ACC112 (cell line): ENCODE results near the gene TLR6.

ENCODE experiments used
- H2AFZ ChIP-seq: fragments of 200-600 bp; sonication (generic); one replicate; pipeline ENCODE4 v1.6.0; 2017; ENCODE audit warnings: antibody characterized with exemption, low read length; ENCODE audit not compliant: unreplicated experiment
- H3K27ac ChIP-seq: fragments of 200-600 bp; sonication (generic); 2 replicates; pipeline ENCODE4 v1.5.1; 2014; ENCODE audit warnings: low read depth, mild to moderate bottlenecking, antibody characterized with exemption, low read length, moderate library complexity
- H3K27me3 ChIP-seq: fragments of 200-600 bp; sonication (generic); 2 replicates; pipeline ENCODE4 v1.6.1; 2014; ENCODE audit warnings: mild to moderate bottlenecking, antibody characterized with exemption, low read length, moderate library complexity, mixed read lengths; ENCODE audit not compliant: insufficient read depth
- H3K36me3 ChIP-seq: fragments of 200-600 bp; sonication (generic); 2 replicates; pipeline ENCODE4 v1.6.1; 2016; ENCODE audit warnings: mild to moderate bottlenecking, antibody characterized with exemption, low read length, moderate library complexity, mixed read lengths; ENCODE audit not compliant: insufficient read depth
- H3K4me1 ChIP-seq: fragments of 200-600 bp; sonication (generic); one replicate; pipeline ENCODE4 v1.6.1; 2016; ENCODE audit warnings: low read length, mixed read lengths; ENCODE audit not compliant: insufficient read depth, unreplicated experiment, control insufficient read depth
- H3K4me3 ChIP-seq: fragments of 200-600 bp; sonication (generic); 2 replicates; pipeline ENCODE4 v1.5.1; 2014; ENCODE audit warnings: mild to moderate bottlenecking, low read depth, low read length
- H3K79me2 ChIP-seq: fragments of 200-600 bp; sonication (generic); one replicate; pipeline ENCODE4 v1.6.0; 2016; ENCODE audit warnings: low read length; ENCODE audit not compliant: control insufficient read depth, unreplicated experiment, insufficient read depth

TLR6 gene

GRCh38 chr4:38804654-38805295, 51.8 kb downstream of the TLR6 start, which contains the start of gene TLR1:
TSS of gene TLR1 (minus strand) at chr4:38804791. CDS start at chr4:38798831, 5,960 bp downstream.
- H3K4me3 ChIP-seq = peak within 1 kb of the TSS; percentile 15; the same call in 1 of the 2 replicates
- peak within 1 kb of the TSS; percentile 34 for H2AFZ ChIP-seq
- 0 out of 2 replicates have a peak within 1 kb of the TSS, but pooled peaks have one; percentile 14 for H3K27ac ChIP-seq
- H3K27me3 ChIP-seq = no peaks in the 10 kb centered on the region
- no peaks in the 10 kb centered on the region for H3K36me3 ChIP-seq
- peaks cover 8% of the 10 kb centered on the region for H3K4me1 ChIP-seq
- no peaks in the 10 kb centered on the region for H3K79me2 ChIP-seq

- H3K36me3 ChIP-seq = no peaks in the 10 kb centered on the region
- no peaks in the 10 kb centered on the region for H3K27me3 ChIP-seq
- peaks cover 8% of the 10 kb centered on the region for H3K4me1 ChIP-seq
- H2AFZ ChIP-seq = peak overlapping the region; percentile 34
- no peak overlapping the region for H3K4me3 ChIP-seq
- H3K79me2 ChIP-seq = no peaks in the 10 kb centered on the region
- H3K27ac ChIP-seq = no peak overlapping the region
These were observed 52.6 kb downstream of the TLR6 start for GRCh38 chr4:38803833-38804653.

DNA sequence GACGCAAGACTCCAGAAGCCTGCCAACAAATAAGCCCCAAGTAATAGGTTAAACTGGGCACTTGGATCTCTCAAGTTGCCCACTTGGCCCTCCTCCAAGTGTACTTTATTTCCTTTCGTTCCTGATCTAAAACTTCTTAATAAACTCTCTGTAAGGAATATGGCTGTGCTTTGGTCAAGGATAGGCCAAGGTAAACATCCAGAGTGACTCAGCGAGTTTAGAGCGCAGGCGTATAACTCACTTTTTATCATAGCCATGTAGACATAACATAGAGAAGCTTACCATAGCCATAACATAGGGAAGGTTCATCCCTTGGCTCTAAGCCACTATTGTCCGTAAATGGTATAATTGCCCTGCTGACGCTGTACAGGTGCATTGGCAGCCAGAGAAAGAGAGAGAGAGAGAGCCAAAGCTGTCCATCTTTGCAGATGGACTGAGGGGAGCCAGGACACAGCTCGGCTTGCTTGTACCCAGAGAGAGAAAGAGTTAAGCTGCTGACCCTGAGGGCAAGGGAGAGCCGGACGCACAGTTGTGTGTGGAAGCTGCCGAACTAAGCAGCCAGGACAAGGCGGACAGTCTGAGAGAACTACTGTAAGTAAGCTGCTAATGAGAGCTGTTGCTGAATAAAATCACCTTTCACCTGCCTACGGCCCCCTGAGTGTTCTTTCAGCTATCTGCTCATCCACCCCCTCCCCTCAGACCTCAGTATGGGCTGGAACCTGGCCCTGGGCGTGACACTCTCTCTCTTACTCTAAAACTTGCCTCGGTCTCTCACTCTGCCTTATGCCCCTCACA, 53.9 kb downstream of the TLR6 start:
- no peaks in the 10 kb centered on the region for H3K79me2 ChIP-seq
- no peaks in the 10 kb centered on the region for H3K27me3 ChIP-seq
- H2AFZ ChIP-seq = no peak overlapping the region
- H3K4me3 ChIP-seq = no peak overlapping the region
- H3K36me3 ChIP-seq = no peaks in the 10 kb centered on the region
- no peak overlapping the region for H3K27ac ChIP-seq
- H3K4me1 ChIP-seq = peaks cover 8% of the 10 kb centered on the region

GRCh38 chr4:38800961-38801450, 55.6 kb downstream of the TLR6 start:
- peaks cover 7% of the 10 kb centered on the region for H3K4me1 ChIP-seq
- H3K79me2 ChIP-seq = no peaks in the 10 kb centered on the region
- H3K27ac ChIP-seq = no peak overlapping the region
- no peak overlapping the region for H2AFZ ChIP-seq
- no peaks in the 10 kb centered on the region for H3K27me3 ChIP-seq
- no peaks in the 10 kb centered on the region for H3K36me3 ChIP-seq
- H3K4me3 ChIP-seq = no peak overlapping the region

DNA sequence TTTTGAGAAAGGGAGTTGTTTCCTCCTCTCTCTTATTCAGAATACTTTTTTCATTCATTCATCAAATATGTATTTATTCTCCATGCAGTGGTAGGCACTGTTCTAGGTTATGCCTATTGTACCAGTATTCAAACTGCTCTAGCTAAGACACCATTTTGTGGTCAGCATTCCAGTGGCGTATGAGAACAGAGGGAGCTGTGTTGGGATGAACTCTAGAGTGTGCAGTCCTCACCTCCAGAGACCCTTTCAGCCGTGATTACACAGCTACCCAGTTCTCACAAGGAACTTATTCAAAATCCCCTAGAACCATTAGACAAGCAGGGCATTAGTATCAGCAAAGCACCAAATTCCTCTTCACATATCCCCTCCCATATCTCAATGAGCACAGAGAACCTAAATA, 56.3 kb downstream of the TLR6 start:
- Histone ChIP-seq H3K27ac (no peak overlapping the region), H2AFZ (no peak overlapping the region), H3K36me3 (no peaks in the 10 kb centered on the region), H3K4me1 (peaks cover 3% of the 10 kb centered on the region), H3K27me3 (no peaks in the 10 kb centered on the region), H3K79me2 (no peaks in the 10 kb centered on the region), H3K4me3 (no peak overlapping the region)

DNA sequence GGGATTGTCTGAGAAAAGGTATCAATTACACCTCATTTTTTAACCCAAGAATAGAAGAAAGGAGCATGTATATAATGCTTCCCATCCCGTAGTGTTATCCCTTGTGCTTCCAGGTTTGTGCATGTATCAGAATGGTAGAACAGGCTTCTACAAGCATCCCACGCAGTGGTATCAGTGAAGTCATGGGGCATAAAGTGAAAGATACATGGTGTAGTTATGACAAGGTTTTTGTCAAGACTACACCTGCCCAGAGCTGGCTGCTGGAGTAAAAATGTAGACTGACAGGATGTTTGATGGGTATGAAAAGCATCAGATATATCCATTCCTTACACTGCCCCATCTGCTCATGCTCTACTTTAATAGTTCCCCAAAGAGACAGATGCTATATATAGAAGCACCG, 61.5 kb downstream of the TLR6 start:
- H3K4me3 ChIP-seq = no peak overlapping the region
- no peaks in the 10 kb centered on the region for H3K79me2 ChIP-seq
- H2AFZ ChIP-seq = no peak overlapping the region
- no peaks in the 10 kb centered on the region for H3K36me3 ChIP-seq
- no peaks in the 10 kb centered on the region for H3K4me1 ChIP-seq
- no peaks in the 10 kb centered on the region for H3K27me3 ChIP-seq
- H3K27ac ChIP-seq = no peak overlapping the region

- H3K36me3 ChIP-seq = no peaks in the 10 kb centered on the region
These were observed 62.6 kb downstream of the TLR6 start for GRCh38 chr4:38794051-38794450.

GRCh38 chr4:38791010-38791409, 65.6 kb downstream of the TLR6 start:
- Histone ChIP-seq H3K27me3 (no peaks in the 10 kb centered on the region), H3K27ac (no peak overlapping the region), H3K79me2 (no peaks in the 10 kb centered on the region), H3K4me1 (no peaks in the 10 kb centered on the region), H3K36me3 (no peaks in the 10 kb centered on the region), H3K4me3 (no peak overlapping the region), H2AFZ (no peak overlapping the region)

More at GRCh38 chr4:38794051-38794450, 62.6 kb downstream of the TLR6 start:
- Histone ChIP-seq H3K79me2 (no peaks in the 10 kb centered on the region), H3K4me3 (no peak overlapping the region), H3K27me3 (no peaks in the 10 kb centered on the region), H3K4me1 (no peaks in the 10 kb centered on the region), H2AFZ (no peak overlapping the region), H3K27ac (no peak overlapping the region)

DNA sequence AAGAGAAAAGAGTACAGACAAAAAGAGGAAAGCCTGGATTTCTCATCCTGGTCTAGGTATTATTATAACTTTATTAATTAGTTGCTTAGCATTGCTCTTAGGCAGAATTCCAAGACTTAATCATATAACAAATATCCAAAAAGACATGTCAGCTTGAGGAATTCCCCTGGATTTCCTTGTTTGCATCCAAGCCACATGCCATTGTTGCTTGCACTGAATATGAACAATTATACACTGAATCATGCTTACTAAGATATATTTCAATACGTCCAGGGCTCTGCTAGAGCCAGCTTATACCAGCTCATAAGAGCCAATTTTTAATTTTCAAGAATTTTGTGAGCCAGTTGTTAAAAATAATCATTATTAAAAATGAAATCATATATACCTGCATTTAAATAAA, 68.3 kb downstream of the TLR6 start:
- Histone ChIP-seq H3K36me3 (no peaks in the 10 kb centered on the region), H3K79me2 (no peaks in the 10 kb centered on the region), H3K27me3 (no peaks in the 10 kb centered on the region), H3K27ac (no peak overlapping the region), H2AFZ (no peak overlapping the region), H3K4me1 (no peaks in the 10 kb centered on the region), H3K4me3 (no peak overlapping the region)

GRCh38 chr4:38787693-38788092, 68.9 kb downstream of the TLR6 start:
- Histone ChIP-seq H3K79me2 (no peaks in the 10 kb centered on the region), H3K27ac (no peak overlapping the region), H2AFZ (no peak overlapping the region), H3K4me1 (no peaks in the 10 kb centered on the region), H3K36me3 (no peaks in the 10 kb centered on the region), H3K27me3 (no peaks in the 10 kb centered on the region), H3K4me3 (no peak overlapping the region)
